ENCODE data around the gene CCER1. TPM values are rescaled to one million over a fixed set of nuclear protein-coding genes. Genes with fewer than 3 reads are reported as not detected.

CCER1 gene
- total RNA-seq, 1 donor from 2014 or later = not detected

DNA sequence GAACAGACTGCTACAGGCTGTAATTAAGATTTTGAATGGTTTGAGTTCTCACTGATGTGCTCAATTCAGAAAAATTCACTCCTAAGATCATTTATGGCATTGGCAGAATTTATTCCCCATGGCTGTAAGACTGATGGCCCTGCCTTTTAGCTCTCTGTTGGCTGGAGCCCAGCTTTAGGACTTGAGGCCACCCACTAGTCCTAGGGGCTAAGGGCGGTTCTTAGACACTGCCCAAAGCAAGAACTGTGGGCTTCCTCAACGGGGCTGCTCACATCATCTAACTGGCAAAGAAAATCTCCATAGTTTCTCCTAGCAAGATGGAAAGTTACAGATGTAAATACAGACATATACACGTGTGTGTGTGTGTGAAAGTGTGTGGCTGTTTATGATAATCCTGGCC, 3.4 kb upstream of the CCER1 start:
- Histone ChIP-seq H3K27me3 (no peaks in the 10 kb centered on the region), H3K4me3 (no peak overlapping the region), H3K36me3 (no peaks in the 10 kb centered on the region), H3K27ac (no peak overlapping the region), H3K4me1 (peaks cover 1% of the 10 kb centered on the region), H3K9me3 (no peaks in the 10 kb centered on the region)
- intact Hi-C loops (cut with DNase I) = loop anchor here (10.0 kb wide), 1 partner anchor 1414 kb away; no protein-coding TSS in a partner anchor
- TF ChIP-seq POLR2AphosphoS5 (IDR thresholded peaks at IDR 0.05; ENCODE audit: insufficient read depth in 1 of 2, low read depth in 1 of 2) (no peak), POLR2A (IDR thresholded peaks at IDR 0.05) (no peak)
- TF ChIP-seq, protein P1, sequence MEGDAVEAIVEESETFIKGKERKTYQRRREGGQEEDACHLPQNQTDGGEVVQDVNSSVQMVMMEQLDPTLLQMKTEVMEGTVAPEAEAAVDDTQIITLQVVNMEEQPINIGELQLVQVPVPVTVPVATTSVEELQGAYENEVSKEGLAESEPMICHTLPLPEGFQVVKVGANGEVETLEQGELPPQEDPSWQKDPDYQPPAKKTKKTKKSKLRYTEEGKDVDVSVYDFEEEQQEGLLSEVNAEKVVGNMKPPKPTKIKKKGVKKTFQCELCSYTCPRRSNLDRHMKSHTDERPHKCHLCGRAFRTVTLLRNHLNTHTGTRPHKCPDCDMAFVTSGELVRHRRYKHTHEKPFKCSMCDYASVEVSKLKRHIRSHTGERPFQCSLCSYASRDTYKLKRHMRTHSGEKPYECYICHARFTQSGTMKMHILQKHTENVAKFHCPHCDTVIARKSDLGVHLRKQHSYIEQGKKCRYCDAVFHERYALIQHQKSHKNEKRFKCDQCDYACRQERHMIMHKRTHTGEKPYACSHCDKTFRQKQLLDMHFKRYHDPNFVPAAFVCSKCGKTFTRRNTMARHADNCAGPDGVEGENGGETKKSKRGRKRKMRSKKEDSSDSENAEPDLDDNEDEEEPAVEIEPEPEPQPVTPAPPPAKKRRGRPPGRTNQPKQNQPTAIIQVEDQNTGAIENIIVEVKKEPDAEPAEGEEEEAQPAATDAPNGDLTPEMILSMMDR (IDR thresholded peaks at IDR 0.05) = no peak
- DNase-seq (ENCODE audit: extremely low spot score in 2 of 2) = no peak

DNA sequence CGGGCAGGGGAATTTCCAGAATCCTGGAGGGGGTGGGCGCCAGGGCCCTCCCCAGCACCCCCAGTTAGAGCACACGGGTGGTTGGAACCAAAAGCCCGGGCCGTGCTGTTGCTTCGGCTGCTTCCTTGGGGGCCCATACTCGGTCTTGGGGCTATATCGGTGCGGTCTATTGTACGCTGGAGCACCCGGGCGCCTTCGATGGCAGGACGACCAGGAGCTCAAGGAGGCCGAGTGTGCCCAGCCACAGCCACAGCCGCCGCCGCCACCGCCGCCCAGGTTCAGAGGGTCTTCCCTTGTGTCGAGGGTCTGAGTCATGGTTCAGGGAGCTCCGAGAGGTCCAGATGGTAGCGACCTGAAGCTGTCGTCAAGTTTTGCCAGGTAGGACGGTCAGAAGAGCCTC, 548 bp downstream of the CCER1 start:
- no peak overlapping the region for H3K4me3 ChIP-seq
- TF ChIP-seq, protein P1 (IDR thresholded peaks at IDR 0.05) = no peak
- TF ChIP-seq POLR2AphosphoS5 (IDR thresholded peaks at IDR 0.05; ENCODE audit: insufficient read depth in 1 of 2, low read depth in 1 of 2) (no peak), POLR2A (IDR thresholded peaks at IDR 0.05) (no peak)
- no peaks in the 10 kb centered on the region for H3K9me3 ChIP-seq
- H3K4me1 ChIP-seq = peaks cover 9% of the 10 kb centered on the region
- DNase-seq (ENCODE audit: extremely low spot score in 2 of 2) = no peak
- H3K27ac ChIP-seq = no peak overlapping the region
- no peaks in the 10 kb centered on the region for H3K27me3 ChIP-seq
- intact Hi-C loops (cut with DNase I) = loop anchor here (10.0 kb wide), 1 partner anchor 1410 kb away; no protein-coding TSS in a partner anchor
- H3K36me3 ChIP-seq = no peaks in the 10 kb centered on the region

DNA sequence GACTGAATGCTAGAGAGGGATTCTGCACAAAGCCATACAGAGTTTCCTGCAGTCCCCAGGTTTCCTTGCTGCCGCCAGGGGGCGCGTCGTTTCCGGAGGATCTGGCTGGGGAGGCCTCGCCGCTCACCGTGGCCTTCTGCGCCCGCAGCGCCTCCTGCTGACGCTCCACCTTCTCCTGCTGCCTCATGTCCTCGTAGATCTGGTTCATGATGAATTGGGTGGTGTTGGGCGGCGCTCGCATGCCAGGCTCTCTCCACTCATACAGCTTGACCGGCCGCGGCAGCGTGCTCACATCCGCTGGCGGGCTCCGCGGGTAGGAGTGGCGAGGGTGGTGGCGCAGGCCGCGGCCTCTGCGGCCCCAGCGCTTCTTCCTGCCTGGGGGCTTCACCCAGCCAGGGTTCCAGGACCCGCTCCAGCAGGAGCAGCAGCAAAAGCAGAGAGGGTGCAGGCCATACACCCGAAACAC, 987 bp downstream of the CCER1 start:
- no peak for DNase-seq (ENCODE audit: extremely low spot score in 2 of 2)
- intact Hi-C loops (cut with DNase I) = loop anchor here (10.0 kb wide), 1 partner anchor 1409 kb away; no protein-coding TSS in a partner anchor
- TF ChIP-seq POLR2A (IDR thresholded peaks at IDR 0.05) = no peak
- H3K36me3 ChIP-seq = no peaks in the 10 kb centered on the region
- H3K4me1 ChIP-seq = peaks cover 9% of the 10 kb centered on the region
- no peak overlapping the region for H3K4me3 ChIP-seq
- no peaks in the 10 kb centered on the region for H3K9me3 ChIP-seq
- H3K27ac ChIP-seq = no peak overlapping the region
- no peaks in the 10 kb centered on the region for H3K27me3 ChIP-seq

DNA sequence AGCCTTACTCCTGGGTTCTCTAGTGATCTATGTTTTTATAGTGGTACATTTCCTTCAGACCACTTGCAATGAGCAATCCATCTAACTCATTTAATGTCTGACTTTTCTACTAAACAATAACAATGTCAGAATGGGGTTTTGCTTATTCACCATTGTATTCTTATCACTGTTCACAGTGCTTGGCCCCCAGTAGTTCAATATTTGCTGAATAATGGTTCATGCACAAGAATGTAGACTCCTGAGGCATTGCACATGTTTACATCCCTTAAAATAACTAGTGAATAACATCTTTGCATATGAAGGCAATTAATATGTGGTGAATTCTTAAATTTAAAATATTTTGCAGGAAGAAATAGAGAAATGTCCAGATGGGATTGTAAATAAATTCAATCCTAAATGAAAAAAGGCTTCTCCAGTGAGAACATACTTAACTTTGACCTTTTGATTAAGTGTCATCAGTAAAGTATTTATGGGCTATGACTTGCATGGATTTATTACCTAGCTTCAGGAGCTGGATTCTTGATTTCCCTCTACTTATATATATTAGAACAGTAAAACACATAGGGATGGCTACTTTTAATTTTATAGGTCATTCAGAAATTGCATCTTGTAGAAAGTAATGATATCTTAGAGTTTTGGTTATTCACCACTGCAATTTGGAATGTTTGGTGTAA, 3.4 kb downstream of the CCER1 start:
- Histone ChIP-seq H3K9me3 (no peaks in the 10 kb centered on the region), H3K4me1 (peaks cover 9% of the 10 kb centered on the region), H3K36me3 (no peaks in the 10 kb centered on the region), H3K27ac (no peak overlapping the region), H3K4me3 (no peak overlapping the region), H3K27me3 (no peaks in the 10 kb centered on the region)
- no peak for TF ChIP-seq POLR2A (IDR thresholded peaks at IDR 0.05)
- TF ChIP-seq, protein P1 (IDR thresholded peaks at IDR 0.05) = no peak
- TF ChIP-seq POLR2AphosphoS5 (IDR thresholded peaks at IDR 0.05; ENCODE audit: insufficient read depth in 1 of 2, low read depth in 1 of 2) = no peak
- intact Hi-C loops (cut with DNase I) = loop anchor here (10.0 kb wide), 1 partner anchor 1407 kb away; no protein-coding TSS in a partner anchor
- no peak for DNase-seq (ENCODE audit: extremely low spot score in 2 of 2)

DNA sequence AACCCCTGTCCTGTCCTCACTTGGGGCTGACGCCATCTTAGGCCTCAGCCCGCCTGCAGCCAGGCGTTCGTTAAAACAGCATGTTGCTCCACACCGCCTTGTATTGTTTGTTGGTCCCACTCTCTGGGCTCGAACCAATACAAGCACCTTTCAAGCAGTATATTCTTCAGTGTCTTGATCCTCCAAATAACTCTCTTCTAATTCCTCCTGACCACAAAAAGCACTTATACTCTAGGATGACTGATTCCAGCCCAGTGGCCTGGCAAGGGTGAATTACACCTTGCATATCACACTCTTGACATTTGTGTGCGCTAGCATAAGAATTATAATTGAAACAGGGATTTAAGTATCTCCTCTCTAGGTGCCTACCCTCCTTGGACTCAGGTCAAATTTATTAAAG, 7.1 kb downstream of the CCER1 start:
- no peaks in the 10 kb centered on the region for H3K36me3 ChIP-seq
- H3K27me3 ChIP-seq = no peaks in the 10 kb centered on the region
- no peak overlapping the region for H3K27ac ChIP-seq
- no peak for TF ChIP-seq POLR2A (IDR thresholded peaks at IDR 0.05)
- TF ChIP-seq, protein P1 (IDR thresholded peaks at IDR 0.05) = no peak
- TF ChIP-seq POLR2AphosphoS5 (IDR thresholded peaks at IDR 0.05; ENCODE audit: insufficient read depth in 1 of 2, low read depth in 1 of 2) = no peak
- intact Hi-C loops (cut with DNase I) = no loop called here
- no peak for DNase-seq (ENCODE audit: extremely low spot score in 2 of 2)
- no peaks in the 10 kb centered on the region for H3K9me3 ChIP-seq
- peaks cover 2% of the 10 kb centered on the region for H3K4me1 ChIP-seq
- H3K4me3 ChIP-seq = no peak overlapping the region

All from vagina (tissue), 2 donors.